Endothelial cell of umbilical vein (primary cell): ENCODE measurements around the gene APOL2. TPM values are rescaled to one million over a fixed set of nuclear protein-coding genes. Genes with fewer than 3 reads are reported as not detected.
"Not testable (repeated sequence)": the region's sequence is repeated elsewhere in the genome, so short reads cannot be mapped to it uniquely, and the experiment has no call there.

Experiments used
- BruUV-seq: library from RNA; stranded (reverse); fragments of 400-500 nt; replicated peaks from 2 replicates; lab custom pipeline; 2021; lab: Mats Ljungman, UMichigan
- CTCF ChIA-PET: fragments of 300-600, 350-600 bp; sonication (Branson Sonifier 250); formaldehyde crosslinking; loops from one replicate; lab custom pipeline; 2021; ENCODE audit warnings: antibody characterized with exemption, inconsistent platforms; lab: Charles Lee
- POLR2A ChIA-PET: fragments of 300-600, 350-600 bp; sonication (Branson Sonifier 250); formaldehyde crosslinking; loops from one replicate; lab custom pipeline; 2021; ENCODE audit warnings: antibody characterized with exemption, inconsistent platforms; lab: Charles Lee
- DNase-seq: peaks from one replicate; pipeline ENCODE4 v3.0.0-alpha.2; 2011; ENCODE audit warnings: low read depth, low spot score
- FAIRE-seq: peaks from 2 replicates; lab custom pipeline; 2011; peaks lifted over from hg19 to GRCh38; lab: Jason Lieb, UNC
- H2AFZ ChIP-seq: 2 replicates; pipeline ENCODE4 v1.6.0; 2012; ENCODE audit warnings: low read depth, low read length, control low read depth, inconsistent platforms
- H3K27ac ChIP-seq: 2 replicates; pipeline ENCODE4 v1.5.1; 2011; ENCODE audit warnings: low read depth, mild to moderate bottlenecking, control low read depth, low read length, moderate library complexity; ENCODE audit not compliant: insufficient read depth
- H3K27me3 ChIP-seq, 2 experiments: 2 replicates each; pipeline versions ENCODE4 v1.6.0 to v1.6.1; 2011; ENCODE audit warnings: low read length in 2 of 2, mixed read lengths in 1 of 2; ENCODE audit not compliant: control insufficient read depth in 2 of 2, insufficient read depth in 2 of 2
- H3K36me3 ChIP-seq, 2 experiments: 2 replicates in 1 of 2; 3 replicates in 1 of 2; pipeline ENCODE4 v1.5.1; 2011; ENCODE audit warnings: low read length in 2 of 2, mild to moderate bottlenecking in 1 of 2, moderate library complexity in 1 of 2; ENCODE audit not compliant: control insufficient read depth in 2 of 2, insufficient read depth in 2 of 2; ENCODE audit errors: extremely low read depth in 1 of 2
- H3K4me1 ChIP-seq: 3 replicates; pipeline ENCODE4 v1.5.1; 2011; ENCODE audit warnings: mild to moderate bottlenecking, low read length; ENCODE audit not compliant: control insufficient read depth, insufficient read depth; ENCODE audit errors: extremely low read depth
- H3K4me2 ChIP-seq: 2 replicates; pipeline ENCODE4 v1.6.1; 2011; ENCODE audit warnings: low read length, control low read depth, mixed read lengths; ENCODE audit not compliant: insufficient read depth
- H3K4me3 ChIP-seq, 3 experiments: fragments of 200-600 bp in 1 of 3; sonication (generic), shearing (Covaris generic) in 1 of 3; replicated peaks in 1 of 3; 2 replicates each; pipeline ENCODE4 v1.5.1; 2011 to 2016; ENCODE audit warnings: control low read depth in 3 of 3, low read length in 3 of 3, mild to moderate bottlenecking in 2 of 3, inconsistent platforms in 1 of 3, low read depth in 1 of 3, moderate library complexity in 1 of 3; ENCODE audit not compliant: insufficient read depth in 1 of 3
- H3K79me2 ChIP-seq: 2 replicates; pipeline ENCODE4 v1.6.0; 2012; ENCODE audit warnings: low read length, inconsistent platforms; ENCODE audit not compliant: control insufficient read depth, insufficient read depth
- H3K9ac ChIP-seq: replicated peaks from 2 replicates; pipeline ENCODE3; 2011; ENCODE audit warnings: low read length, control low read depth; ENCODE audit not compliant: insufficient read depth; ENCODE audit errors: extremely low read depth
- H3K9me1 ChIP-seq: replicated peaks from 3 replicates; pipeline ENCODE4 v1.6.0; 2011; ENCODE audit warnings: mild to moderate bottlenecking, low read length; ENCODE audit not compliant: control insufficient read depth, insufficient read depth; ENCODE audit errors: extremely low read depth
- H3K9me3 ChIP-seq: replicated peaks from 2 replicates; pipeline ENCODE4 v1.5.1; 2012; ENCODE audit warnings: low read length, inconsistent platforms; ENCODE audit not compliant: control insufficient read depth, insufficient read depth
- H4K20me1 ChIP-seq: replicated peaks from 2 replicates; pipeline ENCODE3; 2011; ENCODE audit warnings: mild to moderate bottlenecking, low read length; ENCODE audit not compliant: control insufficient read depth, insufficient read depth; ENCODE audit errors: extremely low read depth
- CTCF ChIP-seq, 2 donors: IDR thresholded peaks; 1 replicate in 1 of 2; 2 replicates in 1 of 2; pipeline ENCODE4 v1.5.1; 2011; ENCODE audit warnings: low read length in 2 of 2, mild to moderate bottlenecking in 2 of 2, moderate library complexity in 2 of 2, control low read depth in 1 of 2, inconsistent platforms in 1 of 2, low read depth in 1 of 2; ENCODE audit not compliant: insufficient read depth in 1 of 2; ENCODE audit errors: extremely low read depth in 1 of 2
- EZH2 ChIP-seq: IDR thresholded peaks from 2 replicates; pipeline ENCODE4 v1.6.1; 2012; ENCODE audit warnings: borderline replicate concordance, low read depth, mild to moderate bottlenecking, moderate library complexity, low read length, inconsistent platforms; ENCODE audit not compliant: severe bottlenecking
- dilution Hi-C: fragments of 300-500 bp; cut with MboI; formaldehyde crosslinking; loops from one replicate; pipeline ENCODE4 v1.15.0; 2019; ENCODE audit warnings: low sequenced_read_pairs; ENCODE audit not compliant: extremely low pct_ligation_motif_present
- intact Hi-C: fragments of 100-400 bp; cut with micrococcal nuclease; formaldehyde crosslinking; loops from one replicate; pipeline ENCODE4 v1.10.0; 2022
- polyA plus RNA-seq, 4 experiments: library from polyadenylated mRNA; depleted of rRNA in 3 of 4; stranded (reverse) in 3 of 4; unstranded in 1 of 4; fragments of >200 nt; gene quantifications; 2 replicates each; pipeline versions ENCODE4 v1.2.1 to v1.2.3, GENCODE V29; 2011 to 2012; ENCODE audit warnings: missing spikeins in 1 of 4
- total RNA-seq: library from RNA; stranded (reverse); gene quantifications from 2 replicates; pipeline ENCODE4 v1.2.3, GENCODE V29; 2021

APOL2 gene
- total and polyA plus RNA-seq, 2 donors (not counting 3 experiments of a cell fraction or from before 2014, with no cell fraction given), result 16.9 to 37.6 TPM

GRCh38 chr22:36256478-36256877 is 17.2 kb upstream of the APOL2 start:
- Histone ChIP-seq H3K36me3 (no peaks in the 10 kb centered on the region), H3K27me3 (no peaks in the 10 kb centered on the region), H2AFZ (no peak overlapping the region), H3K4me3 (no peak overlapping the region), H3K9me1 (no peaks in the 10 kb centered on the region), H3K9ac (no peak overlapping the region), H3K79me2 (no peaks in the 10 kb centered on the region), H3K4me1 (peaks cover 30% of the 10 kb centered on the region), H3K27ac (no peak overlapping the region), H3K4me2 (no peak overlapping the region), H3K9me3 (no peaks in the 10 kb centered on the region), H4K20me1 (no peaks in the 10 kb centered on the region)
- CTCF ChIA-PET, result no interaction called here
- TF ChIP-seq EZH2 (no peak), CTCF (IDR thresholded peaks at IDR 0.05; ENCODE audit: extremely low read depth in 1 of 2, insufficient read depth in 1 of 2, low read depth in 1 of 2, low read length in 2 of 2) (no peak)
- dilution Hi-C loops, result no loop called here
- POLR2A ChIA-PET, result no interaction called here
- intact Hi-C loops, result no loop called here
- DNase-seq, result no peak
- FAIRE-seq, result no peak
- BruUV-seq, result no TSS peak

GRCh38 chr22:36255572-36255971 is 16.2 kb upstream of the APOL2 start:
- H3K4me1 ChIP-seq, result peaks cover 30% of the 10 kb centered on the region
- H3K79me2 ChIP-seq, H3K9me1 ChIP-seq, BruUV-seq, H3K36me3 ChIP-seq, H3K4me2 ChIP-seq, H3K27ac ChIP-seq, H3K27me3 ChIP-seq, DNase-seq, H3K9me3 ChIP-seq, intact Hi-C loops, H2AFZ ChIP-seq, H4K20me1 ChIP-seq, dilution Hi-C loops, H3K4me3 ChIP-seq, POLR2A ChIA-PET, H3K9ac ChIP-seq: not testable (repeated sequence)
- peak; percentile 91 for FAIRE-seq
- CTCF ChIA-PET, result interaction anchor here (4.0 kb wide), 1 partner anchor 16 kb away, joined by 20 read pairs; the partner anchor contains the start of gene APOL2
